ENCODE results near the gene KRT7. TPM values are rescaled to one million over a fixed set of nuclear protein-coding genes. Genes with fewer than 3 reads are reported as not detected.
"Not testable (repeated sequence)": the region's sequence is repeated elsewhere in the genome, so short reads cannot be mapped to it uniquely, and the experiment has no call there.

Gene KRT7
- total and polyA plus RNA-seq, 3 experiments from 2014 or later, result 3.2 to 5.6 TPM; not detected in 1

- Mint-ChIP-seq H3K27me3 (peaks cover 42 to 57% of the 10 kb centered on the region in 2 donors), H3K27ac (peak overlapping the region in 2 of 8 donors; percentile 5), H3K36me3 (no peaks in the 10 kb centered on the region), H3K4me1 (peaks cover 4 to 21% (median 11%) of the 10 kb centered on the region in 3 donors), H3K9me3 (no peaks in the 10 kb centered on the region), H3K4me3 (no peak overlapping the region)
- Histone ChIP-seq H3K9me3 (ENCODE audit: low read length) (no peaks in the 10 kb centered on the region), H3K27ac (ENCODE audit: low read depth, low read length) (no peak overlapping the region), H3K36me3 (ENCODE audit: insufficient read depth, low read length) (no peaks in the 10 kb centered on the region), H3K4me3 (ENCODE audit: low read length) (no peak overlapping the region), H3K27me3 (ENCODE audit: insufficient read depth, low read length, poor library complexity, severe bottlenecking) (peaks cover 3% of the 10 kb centered on the region), H3K4me1 (ENCODE audit: insufficient read depth, low read length) (no peaks in the 10 kb centered on the region)
- ChIA-PET POLR2A (no interaction called here), CTCF (interaction anchor here (1.0 to 1.3 kb wide), 2 partner anchors 14 to 16 kb away, joined by 3 read pairs; no protein-coding TSS in a partner anchor)
- DNase-seq, result no peak
Observed at GRCh38 chr12:52251367-52252051, 18.5 kb downstream of the KRT7 start.

GRCh38 chr12:52252175-52252615 is 19.2 kb downstream of the KRT7 start:
- H3K4me1 ChIP-seq (ENCODE audit: insufficient read depth, low read length); H3K27ac Mint-ChIP-seq; H3K9me3 Mint-ChIP-seq; H3K4me3 Mint-ChIP-seq; POLR2A ChIA-PET; H3K36me3 ChIP-seq (ENCODE audit: insufficient read depth, low read length); H3K27me3 ChIP-seq (ENCODE audit: insufficient read depth, low read length, poor library complexity, severe bottlenecking); H3K27ac ChIP-seq (ENCODE audit: low read depth, low read length); H3K4me3 ChIP-seq (ENCODE audit: low read length); H3K36me3 Mint-ChIP-seq; DNase-seq; H3K9me3 ChIP-seq (ENCODE audit: low read length): not testable (repeated sequence)
- CTCF ChIA-PET, result interaction anchor here (1.0 to 1.3 kb wide), 2 partner anchors 14 to 15 kb away, joined by 3 read pairs; no protein-coding TSS in a partner anchor
- Mint-ChIP-seq H3K27me3 (peaks cover 46 to 58% of the 10 kb centered on the region in 2 donors), H3K4me1 (peaks cover 4 to 20% (median 11%) of the 10 kb centered on the region in 3 donors)

- ChIA-PET POLR2A (no interaction called here), CTCF (interaction anchor here (1.3 kb wide), 1 partner anchor 14 kb away, joined by 3 read pairs; no protein-coding TSS in a partner anchor)
- Mint-ChIP-seq H3K4me3 (no peak overlapping the region), H3K9me3 (no peaks in the 10 kb centered on the region), H3K27ac (no peak overlapping the region), H3K27me3 (peaks cover 44 to 56% of the 10 kb centered on the region in 2 donors), H3K4me1 (peaks cover 4 to 20% (median 11%) of the 10 kb centered on the region in 3 donors), H3K36me3 (no peaks in the 10 kb centered on the region)
- Histone ChIP-seq H3K27me3 (ENCODE audit: insufficient read depth, low read length, poor library complexity, severe bottlenecking) (peaks cover 3% of the 10 kb centered on the region), H3K4me3 (ENCODE audit: low read length) (no peak overlapping the region), H3K36me3 (ENCODE audit: insufficient read depth, low read length) (no peaks in the 10 kb centered on the region), H3K9me3 (ENCODE audit: low read length) (no peaks in the 10 kb centered on the region), H3K4me1 (ENCODE audit: insufficient read depth, low read length) (no peaks in the 10 kb centered on the region), H3K27ac (ENCODE audit: low read depth, low read length) (no peak overlapping the region)
- no peak for DNase-seq
Observed at GRCh38 chr12:52252728-52253343, 19.8 kb downstream of the KRT7 start.

GRCh38 chr12:52253391-52254179 is 20.5 kb downstream of the KRT7 start:
- no peak overlapping the region for H3K4me3 Mint-ChIP-seq
- CTCF ChIA-PET, result no interaction called here
- Histone ChIP-seq H3K27ac (ENCODE audit: low read depth, low read length) (no peak overlapping the region), H3K36me3 (ENCODE audit: insufficient read depth, low read length) (no peaks in the 10 kb centered on the region), H3K4me3 (ENCODE audit: low read length) (no peak overlapping the region), H3K27me3 (ENCODE audit: insufficient read depth, low read length, poor library complexity, severe bottlenecking) (peaks cover 3% of the 10 kb centered on the region), H3K4me1 (ENCODE audit: insufficient read depth, low read length) (no peaks in the 10 kb centered on the region), H3K9me3 (ENCODE audit: low read length) (no peaks in the 10 kb centered on the region)
- POLR2A ChIA-PET, result no interaction called here
- H3K4me1 Mint-ChIP-seq, result peaks cover 4 to 20% (median 11%) of the 10 kb centered on the region in 3 donors
- H3K36me3 Mint-ChIP-seq, result no peaks in the 10 kb centered on the region
- H3K9me3 Mint-ChIP-seq, result no peaks in the 10 kb centered on the region
- no peak for DNase-seq
- peaks cover 44 to 54% of the 10 kb centered on the region in 2 donors for H3K27me3 Mint-ChIP-seq
- H3K27ac Mint-ChIP-seq, result no peak overlapping the region

GRCh38 chr12:52254180-52254964 is 21.3 kb downstream of the KRT7 start:
- peaks cover 3% of the 10 kb centered on the region for H3K27me3 ChIP-seq (ENCODE audit: insufficient read depth, low read length, poor library complexity, severe bottlenecking)
- Mint-ChIP-seq H3K9me3 (no peaks in the 10 kb centered on the region), H3K27me3 (peaks cover 47 to 54% of the 10 kb centered on the region in 2 donors), H3K4me1 (peaks cover 5 to 19% (median 14%) of the 10 kb centered on the region in 3 donors), H3K4me3 (no peak overlapping the region), H3K36me3 (no peaks in the 10 kb centered on the region), H3K27ac (no peak overlapping the region)
- H3K4me3 ChIP-seq (ENCODE audit: low read length), result no peak overlapping the region
- no peaks in the 10 kb centered on the region for H3K4me1 ChIP-seq (ENCODE audit: insufficient read depth, low read length)
- no peak for DNase-seq
- POLR2A ChIA-PET, result no interaction called here
- no peaks in the 10 kb centered on the region for H3K9me3 ChIP-seq (ENCODE audit: low read length)
- H3K27ac ChIP-seq (ENCODE audit: low read depth, low read length), result no peak overlapping the region
- CTCF ChIA-PET, result no interaction called here
- H3K36me3 ChIP-seq (ENCODE audit: insufficient read depth, low read length), result no peaks in the 10 kb centered on the region

- H3K27ac ChIP-seq (ENCODE audit: low read depth, low read length), result no peak overlapping the region
- no peak overlapping the region for H3K27ac Mint-ChIP-seq
- H3K9me3 Mint-ChIP-seq, result no peaks in the 10 kb centered on the region
- no peak for DNase-seq
- no peaks in the 10 kb centered on the region for H3K27me3 ChIP-seq (ENCODE audit: insufficient read depth, low read length, poor library complexity, severe bottlenecking)
- no peaks in the 10 kb centered on the region for H3K36me3 ChIP-seq (ENCODE audit: insufficient read depth, low read length)
- no peaks in the 10 kb centered on the region for H3K36me3 Mint-ChIP-seq
- no peak overlapping the region for H3K4me3 ChIP-seq (ENCODE audit: low read length)
- peaks cover 5 to 16% (median 15%) of the 10 kb centered on the region in 3 donors for H3K4me1 Mint-ChIP-seq
- peaks cover 41 to 54% of the 10 kb centered on the region in 2 donors for H3K27me3 Mint-ChIP-seq
- no peak overlapping the region for H3K4me3 Mint-ChIP-seq
- ChIA-PET POLR2A (no interaction called here), CTCF (no interaction called here)
- H3K9me3 ChIP-seq (ENCODE audit: low read length), result no peaks in the 10 kb centered on the region
- H3K4me1 ChIP-seq (ENCODE audit: insufficient read depth, low read length), result no peaks in the 10 kb centered on the region
Observed at GRCh38 chr12:52254965-52255751, 22.1 kb downstream of the KRT7 start.

GRCh38 chr12:52255926-52256583 is 23.0 kb downstream of the KRT7 start:
- Histone ChIP-seq H3K36me3 (ENCODE audit: insufficient read depth, low read length) (no peaks in the 10 kb centered on the region), H3K27me3 (ENCODE audit: insufficient read depth, low read length, poor library complexity, severe bottlenecking) (no peaks in the 10 kb centered on the region), H3K4me3 (ENCODE audit: low read length) (no peak overlapping the region), H3K27ac (ENCODE audit: low read depth, low read length) (no peak overlapping the region), H3K4me1 (ENCODE audit: insufficient read depth, low read length) (no peaks in the 10 kb centered on the region), H3K9me3 (ENCODE audit: low read length) (no peaks in the 10 kb centered on the region)
- CTCF ChIA-PET, result interaction anchor here (1.0 kb wide), 1 partner anchor 23 kb away, joined by 4 read pairs; no protein-coding TSS in a partner anchor
- Mint-ChIP-seq H3K27ac (peak overlapping the region in 1 of 8 donors; percentile 32), H3K36me3 (no peaks in the 10 kb centered on the region), H3K27me3 (peaks cover 39 to 59% of the 10 kb centered on the region in 2 donors), H3K4me1 (peaks cover 5 to 24% (median 19%) of the 10 kb centered on the region in 3 donors), H3K9me3 (no peaks in the 10 kb centered on the region), H3K4me3 (no peak overlapping the region)
- no peak for DNase-seq
- POLR2A ChIA-PET, result no interaction called here
